ENCODE data around the gene FAM171A2. TPM values are rescaled to one million over a fixed set of nuclear protein-coding genes. Genes with fewer than 3 reads are reported as not detected.
"Not testable (repeated sequence)": the region's sequence is repeated elsewhere in the genome, so short reads cannot be mapped to it uniquely, and the experiment has no call there.

Gene FAM171A2
- polyA plus RNA-seq, 3 donors: 24.5 to 34.8 (median 27.4) TPM

- DNase-seq (ENCODE audit: low read depth in 3 of 3, low spot score in 2 of 3): no peak
Observed at GRCh38 chr17:44348234-44348987, 15.2 kb downstream of the FAM171A2 start.

GRCh38 chr17:44347206-44348055 is 16.2 kb downstream of the FAM171A2 start:
- not testable (repeated sequence) for DNase-seq (ENCODE audit: low read depth in 3 of 3, low spot score in 2 of 3)

- no peak for DNase-seq (ENCODE audit: low read depth in 3 of 3, low spot score in 2 of 3)
Observed at GRCh38 chr17:44346064-44346844, 17.4 kb downstream of the FAM171A2 start.

- DNase-seq (ENCODE audit: low read depth in 3 of 3, low spot score in 2 of 3): no peak
Observed at GRCh38 chr17:44345454-44346026, 18.1 kb downstream of the FAM171A2 start.

GRCh38 chr17:44344939-44345453 is 18.7 kb downstream of the FAM171A2 start, which contains the start of gene GRN:
GRN (plus strand) TSS chr17:44345302; CDS start chr17:44349165, 3,863 bp downstream.
- DNase-seq (ENCODE audit: low read depth in 3 of 3, low spot score in 2 of 3): peak; percentile 96 to 99 (median 98)

GRCh38 chr17:44343510-44344209 is 20.0 kb downstream of the FAM171A2 start:
- no peak for DNase-seq (ENCODE audit: low read depth in 3 of 3, low spot score in 2 of 3)

GRCh38 chr17:44340553-44340952 is 23.1 kb downstream of the FAM171A2 start:
- DNase-seq (ENCODE audit: low read depth in 3 of 3, low spot score in 2 of 3): not testable (repeated sequence)

- no peak for DNase-seq (ENCODE audit: low read depth in 3 of 3, low spot score in 2 of 3)
Observed at GRCh38 chr17:44338702-44339101, 25.0 kb downstream of the FAM171A2 start.

GRCh38 chr17:44335968-44336367 is 27.7 kb downstream of the FAM171A2 start:
- no peak for DNase-seq (ENCODE audit: low read depth in 3 of 3, low spot score in 2 of 3)

- no peak for DNase-seq (ENCODE audit: low read depth in 3 of 3, low spot score in 2 of 3)
Observed at GRCh38 chr17:44335564-44335963, 28.1 kb downstream of the FAM171A2 start.

- no peak for DNase-seq (ENCODE audit: low read depth in 3 of 3, low spot score in 2 of 3)
Observed at GRCh38 chr17:44334727-44335126, 28.9 kb downstream of the FAM171A2 start.

GRCh38 chr17:44334315-44334714 is 29.3 kb downstream of the FAM171A2 start:
- no peak for DNase-seq (ENCODE audit: low read depth in 3 of 3, low spot score in 2 of 3)

GRCh38 chr17:44333371-44333770 is 30.3 kb downstream of the FAM171A2 start:
- no peak for DNase-seq (ENCODE audit: low read depth in 3 of 3, low spot score in 2 of 3)

- DNase-seq (ENCODE audit: low read depth in 3 of 3, low spot score in 2 of 3): no peak
Observed at GRCh38 chr17:44331249-44331760, 32.3 kb downstream of the FAM171A2 start.

- DNase-seq (ENCODE audit: low read depth in 3 of 3, low spot score in 2 of 3): not testable (repeated sequence)
Observed at GRCh38 chr17:44330263-44330662, 33.4 kb downstream of the FAM171A2 start.

- not testable (repeated sequence) for DNase-seq (ENCODE audit: low read depth in 3 of 3, low spot score in 2 of 3)
Observed at GRCh38 chr17:44329516-44329915, 34.1 kb downstream of the FAM171A2 start.

GRCh38 chr17:44327715-44328449 is 35.8 kb downstream of the FAM171A2 start:
- DNase-seq (ENCODE audit: low read depth in 3 of 3, low spot score in 2 of 3): no peak

GRCh38 chr17:44326861-44327444 is 36.7 kb downstream of the FAM171A2 start:
- DNase-seq (ENCODE audit: low read depth in 3 of 3, low spot score in 2 of 3): peak in 2 of 3 donors; percentile 86 to 93
